HFF-Myc (cell line): ENCODE results near the gene FES.
"Not testable (repeated sequence)": the region's sequence is repeated elsewhere in the genome, so short reads cannot be mapped to it uniquely, and the experiment has no call there.

Source experiments
- DNase-seq: peaks from one replicate; pipeline ENCODE4 v3.0.0-alpha.2; 2011; ENCODE audit warnings: low read depth; ENCODE audit errors: extremely low read depth
- H3K4me3 ChIP-seq: replicated peaks from 2 replicates; pipeline ENCODE4 v1.5.1; 2011; ENCODE audit warnings: low read depth, mild to moderate bottlenecking, control low read depth, low read length
- CTCF ChIP-seq: IDR thresholded peaks from 2 replicates; pipeline ENCODE4 v1.5.1; 2012; ENCODE audit warnings: mild to moderate bottlenecking, low read depth, low read length, control low read depth; ENCODE audit errors: missing control alignments

The FES gene

GRCh38 chr15:90905306-90906180 lies 21.2 kb downstream of the FES start:
- TF ChIP-seq CTCF = no peak
- no peak overlapping the region for H3K4me3 ChIP-seq
- DNase-seq = no peak

GRCh38 chr15:90906181-90906849 lies 22.0 kb downstream of the FES start:
- DNase-seq = no peak
- no peak overlapping the region for H3K4me3 ChIP-seq
- no peak for TF ChIP-seq CTCF

- no peak overlapping the region for H3K4me3 ChIP-seq
- TF ChIP-seq CTCF = no peak
- no peak for DNase-seq
These were observed 22.9 kb downstream of the FES start for GRCh38 chr15:90907051-90907660.

- TF ChIP-seq CTCF = no peak
- DNase-seq = no peak
- H3K4me3 ChIP-seq = no peak overlapping the region
These were observed 23.7 kb downstream of the FES start for GRCh38 chr15:90907838-90908507.

- not testable (repeated sequence) for H3K4me3 ChIP-seq, DNase-seq
These were observed 25.1 kb downstream of the FES start for GRCh38 chr15:90909449-90909848.

- no peak for DNase-seq
- H3K4me3 ChIP-seq = no peak overlapping the region
- TF ChIP-seq CTCF = no peak
These were observed 25.7 kb downstream of the FES start for GRCh38 chr15:90909976-90910375.
